ENCODE data around the gene CACNA1E. TPM values are rescaled to one million over a fixed set of nuclear protein-coding genes. Genes with fewer than 3 reads are reported as not detected.

The CACNA1E gene
- total RNA-seq, result 1 to 10 TPM in 1 of 4 donors, under 1 TPM in 2, not detected in 1; 0.19 to 1.3 (median 0.44) TPM

- no peak for ATAC-seq (ENCODE audit: low FRiP score)
Measured at GRCh38 chr1:181483285-181484195, at the start of gene CACNA1E. Gene CACNA1E (plus strand): TSS chr1:181483517. CDS start chr1:181483745, 228 bp downstream.

GRCh38 chr1:181433931-181434330, 49.4 kb upstream of the CACNA1E start:
- TF ChIP-seq CTCF (IDR thresholded peaks at IDR 0.05), result no peak
- ATAC-seq (ENCODE audit: low FRiP score) (no peak), DNase-seq (ENCODE audit: low spot score) (no peak)

More at GRCh38 chr1:181483285-181484195, at the start of gene CACNA1E:
- TF ChIP-seq CTCF (IDR thresholded peaks at IDR 0.05), result no peak
- no peak for DNase-seq (ENCODE audit: low spot score)

- no peak for TF ChIP-seq CTCF (IDR thresholded peaks at IDR 0.05)
- DNase-seq (ENCODE audit: low spot score), result no peak
- ATAC-seq (ENCODE audit: low FRiP score), result no peak
Measured at GRCh38 chr1:181438013-181438412, 45.3 kb upstream of the CACNA1E start.

GRCh38 chr1:181440510-181440909, 42.8 kb upstream of the CACNA1E start:
- no peak for DNase-seq (ENCODE audit: low spot score)
- no peak for ATAC-seq (ENCODE audit: low FRiP score)
- no peak for TF ChIP-seq CTCF (IDR thresholded peaks at IDR 0.05)

GRCh38 chr1:181442181-181442525, 41.2 kb upstream of the CACNA1E start:
- ATAC-seq (ENCODE audit: low FRiP score) (no peak), DNase-seq (ENCODE audit: low spot score) (no peak)
- TF ChIP-seq CTCF (IDR thresholded peaks at IDR 0.05), result no peak

- TF ChIP-seq CTCF (IDR thresholded peaks at IDR 0.05), result no peak
- ATAC-seq (ENCODE audit: low FRiP score), result no peak
- DNase-seq (ENCODE audit: low spot score), result no peak
Measured at GRCh38 chr1:181443231-181443853, 40.0 kb upstream of the CACNA1E start.
